Measurements from ENCODE around the gene RNF11.
A peak's percentile ranks its signal among the peaks of the same experiment; 100 is the strongest.

Gene RNF11

GRCh38 chr1:51193564-51193963 lies 42.5 kb upstream of the RNF11 start:
- in situ Hi-C loops (cut with HindIII; ENCODE audit: low pct_ligation_motif_present, low sequenced_read_pairs): no loop called here
- no peaks in the 10 kb centered on the region for H3K27me3 ChIP-seq (replicated peaks)
- no peak overlapping the region for H3K27ac ChIP-seq
- H3K4me3 ChIP-seq (ENCODE audit: low read depth, low read length): no peak overlapping the region
- no peak for DNase-seq
- TF ChIP-seq CTCF (IDR thresholded peaks at IDR 0.05; ENCODE audit: low read depth, low read length, missing control alignments): no peak
- H3K36me3 ChIP-seq (replicated peaks): no peaks in the 10 kb centered on the region

GRCh38 chr1:51203121-51203873 lies 32.8 kb upstream of the RNF11 start:
- DNase-seq: no peak

GRCh38 chr1:51203874-51204245 lies 32.2 kb upstream of the RNF11 start:
- no peak for DNase-seq
- in situ Hi-C loops (cut with HindIII; ENCODE audit: low pct_ligation_motif_present, low sequenced_read_pairs): no loop called here
- no peaks in the 10 kb centered on the region for H3K36me3 ChIP-seq (replicated peaks)
- no peak for TF ChIP-seq CTCF (IDR thresholded peaks at IDR 0.05; ENCODE audit: low read depth, low read length, missing control alignments)
- H3K27ac ChIP-seq: no peak overlapping the region
- no peak overlapping the region for H3K4me3 ChIP-seq (ENCODE audit: low read depth, low read length)
- no peaks in the 10 kb centered on the region for H3K27me3 ChIP-seq (replicated peaks)

More at GRCh38 chr1:51203121-51203873, 32.8 kb upstream of the RNF11 start:
- Histone ChIP-seq H3K4me3 (ENCODE audit: low read depth, low read length) (no peak overlapping the region), H3K36me3 (replicated peaks) (no peaks in the 10 kb centered on the region), H3K27me3 (replicated peaks) (no peaks in the 10 kb centered on the region), H3K27ac (no peak overlapping the region)
- TF ChIP-seq CTCF (IDR thresholded peaks at IDR 0.05; ENCODE audit: low read depth, low read length, missing control alignments): no peak
- in situ Hi-C loops (cut with HindIII; ENCODE audit: low pct_ligation_motif_present, low sequenced_read_pairs): no loop called here

GRCh38 chr1:51210055-51210454 lies 26.0 kb upstream of the RNF11 start:
- no peak overlapping the region for H3K27ac ChIP-seq
- DNase-seq: no peak
- H3K4me3 ChIP-seq (ENCODE audit: low read depth, low read length): no peak overlapping the region
- H3K27me3 ChIP-seq (replicated peaks): no peaks in the 10 kb centered on the region
- H3K36me3 ChIP-seq (replicated peaks): no peaks in the 10 kb centered on the region
- no peak for TF ChIP-seq CTCF (IDR thresholded peaks at IDR 0.05; ENCODE audit: low read depth, low read length, missing control alignments)
- in situ Hi-C loops (cut with HindIII; ENCODE audit: low pct_ligation_motif_present, low sequenced_read_pairs): no loop called here

GRCh38 chr1:51210676-51211075 lies 25.4 kb upstream of the RNF11 start:
- Histone ChIP-seq H3K27me3 (replicated peaks) (no peaks in the 10 kb centered on the region), H3K36me3 (replicated peaks) (no peaks in the 10 kb centered on the region), H3K27ac (no peak overlapping the region), H3K4me3 (ENCODE audit: low read depth, low read length) (no peak overlapping the region)
- DNase-seq: no peak
- in situ Hi-C loops (cut with HindIII; ENCODE audit: low pct_ligation_motif_present, low sequenced_read_pairs): no loop called here
- TF ChIP-seq CTCF (IDR thresholded peaks at IDR 0.05; ENCODE audit: low read depth, low read length, missing control alignments): no peak

GRCh38 chr1:51214615-51215131 lies 21.4 kb upstream of the RNF11 start:
- no peak for TF ChIP-seq CTCF (IDR thresholded peaks at IDR 0.05; ENCODE audit: low read depth, low read length, missing control alignments)
- no peak overlapping the region for H3K27ac ChIP-seq
- DNase-seq: peak; percentile 14
- in situ Hi-C loops (cut with HindIII; ENCODE audit: low pct_ligation_motif_present, low sequenced_read_pairs): no loop called here
- H3K27me3 ChIP-seq (replicated peaks): no peaks in the 10 kb centered on the region
- no peak overlapping the region for H3K4me3 ChIP-seq (ENCODE audit: low read depth, low read length)
- H3K36me3 ChIP-seq (replicated peaks): no peaks in the 10 kb centered on the region
